ENCODE measurements around the gene SCN4B.

DNA sequence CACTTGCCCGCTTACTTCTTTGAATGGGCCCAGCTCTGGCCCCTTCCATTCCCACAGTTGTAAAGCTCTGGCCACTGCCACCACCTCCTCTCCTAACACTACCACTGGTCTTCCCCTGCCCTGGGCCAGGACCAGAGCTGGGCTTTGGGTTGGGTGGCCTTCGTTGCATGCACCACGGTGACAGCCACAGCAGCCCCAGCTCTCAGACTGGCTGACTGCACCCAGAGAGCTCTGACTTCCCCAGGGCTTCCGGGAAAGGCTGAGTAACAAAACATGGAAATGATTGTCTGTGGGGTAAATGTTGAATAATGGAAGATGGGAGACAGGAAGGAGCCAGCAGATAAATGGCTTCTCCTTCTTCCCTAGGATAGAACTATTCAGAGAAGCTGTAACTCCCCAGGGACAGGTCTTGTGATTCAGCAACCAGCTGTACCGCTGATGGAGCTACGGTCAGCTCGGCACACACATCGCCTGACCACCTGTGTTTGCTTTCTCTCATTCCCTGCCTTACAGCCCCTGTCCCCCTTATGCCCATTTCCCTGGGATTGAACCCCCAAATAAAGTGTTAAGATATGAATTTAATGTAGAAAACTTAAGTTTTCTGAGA, 27.6 kb downstream of the SCN4B start:
- TF ChIP-seq CTCF (IDR thresholded peaks at IDR 0.05): no peak
- TF ChIP-seq POLR2AphosphoS5 (IDR thresholded peaks at IDR 0.05): no peak
